Heart left ventricle (tissue), 13 donors: ENCODE data around the gene ARHGEF7.

Experiments used
- CTCF ChIP-seq, 12 donors: fragments of 200-600 bp; sonication (generic) in 4 of 12; IDR thresholded peaks; one replicate each; pipeline versions ENCODE4 v1.5.0 to v1.8.0; 2018 to 2022; ENCODE audit warnings: antibody characterized with exemption in 12 of 12, mild to moderate bottlenecking in 5 of 12
- POLR2A ChIP-seq, 2 donors: fragments of 450-650 bp; IDR thresholded peaks; one replicate each; pipeline ENCODE4 v1.6.1; 2017; ENCODE audit warnings: antibody characterized with exemption in 2 of 2, mild to moderate bottlenecking in 2 of 2, moderate library complexity in 2 of 2
- donor health status: ischemic (EF 13 %, LVEDD 7.1; RV severe dilation, severe dysfunction).
- donor health status: DM: no; HTN: yes; CAD: no.
- donor health status: DM: no; HTN: no; CAD: no.
- donor health status: ischemic (EF 25% LVEDD 6.9; RV normal size, moderate dysfunction).
- donor health status: ischemic (EF 25% LVEDD 5.7; RV mildly dilated, moderate dysfunction).
- donor health status: ischemic (EF 35%, LVEDD 5.7; RV mildly dilated, moderate dysfunction).
- donor health status: nonischemic (EF 11% LVEDD 7.7; RV severe dilation, severe dysfunction).
- donor health status: DM: yes; HTN: yes; CAD: no.
- donor health status: PGD.
- donor health status: ischemic (EF 29% LVEDD 5.4; RV normal size, mild dysfunction).
- donor health status: nonischemic (EF 23%, LVEDD 6.1; RV moderate dilation, normal function).

- TF ChIP-seq CTCF (IDR thresholded peaks at IDR 0.05) (no peak), POLR2A (IDR thresholded peaks at IDR 0.05) (no peak)
These were observed 69.6 kb downstream of the ARHGEF7 start for GRCh38 chr13:111184458-111185401.
